Spleen (tissue), 11 donors: ENCODE results near the gene TAF4. TPM values are rescaled to one million over a fixed set of nuclear protein-coding genes. Genes with fewer than 3 reads are reported as not detected.
A peak's percentile ranks its signal among the peaks of the same experiment; 100 is the strongest.

Experiments
- DNase-seq: peaks from one replicate; pipeline ENCODE4 v3.0.0-alpha.2; 2020
- H3K27ac ChIP-seq, 8 donors: fragments of 200-600 bp; sonication (generic) in 7 of 8; 1 replicate in 4 of 8; 2 replicates in 4 of 8; pipeline versions ENCODE4 v1.5.0 to v1.8.0; 2016 to 2021; ENCODE audit warnings: inconsistent platforms in 4 of 8, mild to moderate bottlenecking in 4 of 8, moderate library complexity in 1 of 8
- H3K27me3 ChIP-seq, 7 donors: fragments of 200-600 bp; sonication (generic) in 6 of 7; replicated peaks in 1 of 7; 1 replicate in 4 of 7; 2 replicates in 3 of 7; pipeline versions ENCODE4 v1.5.0 to v1.8.0; 2016 to 2021; ENCODE audit warnings: inconsistent platforms in 3 of 7, mild to moderate bottlenecking in 1 of 7
- H3K36me3 ChIP-seq, 6 donors: fragments of 200-600 bp; sonication (generic) in 5 of 6; 1 replicate in 4 of 6; 2 replicates in 2 of 6; pipeline versions ENCODE4 v1.5.0 to v1.8.0; 2016 to 2021; ENCODE audit warnings: inconsistent platforms in 2 of 6
- H3K4me1 ChIP-seq, 6 donors: fragments of 200-600 bp; sonication (generic) in 5 of 6; 1 replicate in 3 of 6; 2 replicates in 3 of 6; pipeline versions ENCODE4 v1.5.0 to v1.8.0; 2016 to 2021; ENCODE audit warnings: inconsistent platforms in 3 of 6
- H3K4me3 ChIP-seq, 8 donors: fragments of 200-600 bp; sonication (generic) in 7 of 8; 1 replicate in 4 of 8; 2 replicates in 4 of 8; pipeline versions ENCODE4 v1.5.0 to v1.8.0; 2016 to 2021; ENCODE audit warnings: inconsistent platforms in 4 of 8, mild to moderate bottlenecking in 4 of 8, moderate library complexity in 2 of 8
- H3K9me3 ChIP-seq, 8 donors: fragments of 200-600 bp; sonication (generic) in 7 of 8; 1 replicate in 4 of 8; 2 replicates in 4 of 8; pipeline versions ENCODE4 v1.5.0 to v1.8.0; 2016 to 2021; ENCODE audit warnings: inconsistent platforms in 4 of 8
- CTCF ChIP-seq, 11 experiments: fragments of 200-600 bp in 7 of 11; fragments of 450-650 bp in 4 of 11; sonication (generic) in 4 of 11; IDR thresholded peaks in 8 of 11; conservative IDR thresholded peaks in 3 of 11; 1 replicate in 7 of 11; 2 replicates in 4 of 11; pipeline versions ENCODE4 v1.4.0 to v1.8.0; 2016 to 2021; ENCODE audit warnings: antibody characterized with exemption in 11 of 11, inconsistent platforms in 4 of 11, mild to moderate bottlenecking in 1 of 11
- POLR2A ChIP-seq, 3 donors: fragments of 450-650 bp; IDR thresholded peaks; one replicate each; pipeline ENCODE4 v1.5.1; 2017; ENCODE audit warnings: antibody characterized with exemption in 3 of 3, mild to moderate bottlenecking in 1 of 3
- POLR2AphosphoS5 ChIP-seq, 3 donors: sonication (generic); formaldehyde crosslinking; IDR thresholded peaks; one replicate each; pipeline ENCODE4 v1.5.1; 2017; ENCODE audit warnings: antibody characterized with exemption in 3 of 3
- WGBS, 5 donors: extraction: QIAGEN DNeasy Blood & Tissue Kit in 3 of 5; methylation state at CpG; one replicate each; pipeline versions ENCODE4 v1.1.5 to v1.1.7; 2013 to 2018; 5-methylcytosine and 5-hydroxymethylcytosine counted together
- intact Hi-C: fragments of 100-400 bp; cut with DNase I; formaldehyde crosslinking; loops from one replicate; pipeline ENCODE4 v1.15.0; 2023; ENCODE audit warnings: low total_unique reads
- polyA plus RNA-seq, 3 donors: library from polyadenylated mRNA; stranded (reverse); fragments of 200-250 nt; gene quantifications; one replicate each; pipeline ENCODE4 v1.2.1, GENCODE V29; 2013
- total RNA-seq, 7 donors: library from RNA; depleted of rRNA in 3 of 7; stranded (reverse); fragments of >200 nt in 3 of 7; fragmentation: NEBNext Ultra II Directional in 4 of 7; extraction: Animal tissue kit (Norgen Biotek cat#: 25700) in 4 of 7; gene quantifications; one replicate each; pipeline versions ENCODE4 v1.1.0 to v1.2.1, GENCODE V29; 2016 to 2021
- donor health status: healthy with polysubstance abuse.
- donor health status: DM: no; HTN: no; CAD: no; lungs with moderate emphysema.
- donor health status: DM: no; HTN: no; CAD: no.
- donor health status: Bipolar disorder and iron deficiency.
- donor health status: healthy.
- donor health status: DM: no; HTN: no; CAD: no.
- donor health status: DM: yes; HTN: yes; CAD: no.

Gene TAF4
- total and polyA plus RNA-seq, 10 donors: 4.3 to 28.3 (median 16.5) TPM

GRCh38 chr20:62066339-62066982, 780 bp upstream of the TAF4 start:
- intact Hi-C loops: loop anchor here (5.0 kb wide), 1 partner anchor 56 kb away; the partner anchor contains the start of gene LSM14B
- TF ChIP-seq POLR2AphosphoS5 (IDR thresholded peaks at IDR 0.05): peak in 1 of 3 donors; percentile 48
- no peak for TF ChIP-seq POLR2A (IDR thresholded peaks at IDR 0.05)
- WGBS, 5 donors: 0 to 1% (median 1%) methylated on average over 28 to 47 of the region's 47 CpGs

DNA sequence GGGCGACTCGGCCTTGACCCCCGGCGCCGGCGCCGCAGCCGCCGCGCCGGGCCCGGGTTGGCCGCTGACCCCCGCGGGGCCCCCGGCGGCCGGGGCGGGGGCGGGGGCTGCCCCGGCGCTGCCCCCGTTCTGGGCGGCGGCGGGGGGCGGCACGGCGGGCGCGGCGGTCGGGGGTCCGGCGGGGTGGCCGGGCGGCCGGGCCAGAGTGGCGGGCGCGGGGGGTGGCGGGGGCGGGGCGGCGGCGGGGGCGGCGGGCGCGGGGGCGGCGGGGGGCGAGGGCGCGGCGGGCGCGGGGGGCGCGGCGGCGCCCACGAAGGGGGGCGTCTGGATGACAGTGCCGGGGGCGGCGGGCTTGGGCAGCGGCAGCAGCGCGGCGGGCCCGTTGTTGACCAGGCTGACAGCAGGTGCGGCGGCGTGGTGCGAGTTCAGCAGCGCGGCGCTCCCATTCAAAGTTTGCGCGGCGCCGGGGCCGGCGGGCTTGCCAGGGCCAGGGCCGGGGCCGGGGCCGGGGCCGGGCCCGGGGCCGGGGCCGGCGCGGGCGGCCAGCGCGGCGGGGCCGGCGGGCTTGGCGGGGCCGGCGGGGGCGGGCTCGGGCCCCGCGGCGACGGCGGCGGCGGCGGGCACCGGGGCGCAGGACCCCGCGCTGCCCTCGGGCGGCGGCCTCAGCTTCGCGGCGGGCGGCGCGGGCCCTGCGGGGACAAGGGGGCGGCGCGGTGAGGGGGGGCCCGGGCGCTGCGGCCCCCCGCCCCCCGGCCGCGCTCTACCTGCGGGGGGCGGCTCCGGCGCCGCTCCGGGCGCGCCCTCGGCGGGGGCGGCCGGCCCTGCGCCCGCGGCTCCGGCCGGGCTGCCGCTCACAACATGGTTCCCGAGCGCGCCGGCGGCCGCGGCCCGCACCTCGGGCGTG, 659 bp downstream of the TAF4 start:
- H3K4me3 ChIP-seq: peak overlapping the region; percentile 43 to 90 (median 54)
- H3K27me3 ChIP-seq: no peaks in the 10 kb centered on the region
- 1 to 20% (median 2%) methylated on average over 4 to 156 of the region's 165 CpGs for WGBS, 5 donors
- peaks cover 32 to 66% (median 48%) of the 10 kb centered on the region in 6 donors for H3K4me1 ChIP-seq
- H3K36me3 ChIP-seq: peaks cover 0 to 10% (median 0%) of the 10 kb centered on the region in 6 donors
- TF ChIP-seq POLR2AphosphoS5 (IDR thresholded peaks at IDR 0.05) (no peak), CTCF (IDR thresholded peaks at IDR 0.05 in 8 of 11, conservative IDR thresholded peaks at IDR 0.05 in 3 of 11) (no peak), POLR2A (IDR thresholded peaks at IDR 0.05) (no peak)
- H3K27ac ChIP-seq: peak overlapping the region in 6 of 8 donors; percentile 58 to 95 (median 80)
- intact Hi-C loops: loop anchor here (5.0 kb wide), 1 partner anchor 57 kb away; the partner anchor contains the start of gene LSM14B
- DNase-seq: peak; percentile 88
- H3K9me3 ChIP-seq: no peaks in the 10 kb centered on the region

More at GRCh38 chr20:62066339-62066982, 780 bp upstream of the TAF4 start:
- no peaks in the 10 kb centered on the region for H3K27me3 ChIP-seq
- H3K27ac ChIP-seq: peak overlapping the region; percentile 72 to 95 (median 88)
- no peaks in the 10 kb centered on the region for H3K36me3 ChIP-seq
- H3K9me3 ChIP-seq: no peaks in the 10 kb centered on the region
- H3K4me3 ChIP-seq: peak overlapping the region; percentile 56 to 90 (median 66)
- H3K4me1 ChIP-seq: peaks cover 29 to 52% (median 42%) of the 10 kb centered on the region in 6 donors
- DNase-seq: peak; percentile 91

GRCh38 chr20:62063981-62064769, 1.5 kb downstream of the TAF4 start:
- H3K27ac ChIP-seq: peak overlapping the region in 1 of 8 donors; percentile 10
- H3K4me3 ChIP-seq: peak overlapping the region in 7 of 8 donors; percentile 22 to 66 (median 39)
- 33 to 71% (median 62%) methylated on average over 19 to 60 of the region's 60 CpGs for WGBS, 5 donors
- TF ChIP-seq CTCF (IDR thresholded peaks at IDR 0.05 in 8 of 11, conservative IDR thresholded peaks at IDR 0.05 in 3 of 11) (no peak), POLR2AphosphoS5 (IDR thresholded peaks at IDR 0.05) (peak in 2 of 3 donors; percentile 22 to 25)
- intact Hi-C loops: no loop called here
- H3K4me1 ChIP-seq: peaks cover 34 to 74% (median 51%) of the 10 kb centered on the region in 6 donors
- no peaks in the 10 kb centered on the region for H3K27me3 ChIP-seq
- peaks cover 0 to 14% (median 0%) of the 10 kb centered on the region in 6 donors for H3K36me3 ChIP-seq
- no peaks in the 10 kb centered on the region for H3K9me3 ChIP-seq
- DNase-seq: peak; percentile 87
